Activated T-cell treated with anti-CD3 and anti-CD28 coated beads for 4 hours (primary cell): Measurements from ENCODE around the gene SH3YL1.

ENCODE experiments used
- DNase-seq: peaks from one replicate; pipeline ENCODE4 v3.0.0-alpha.2; 2020

The SH3YL1 gene

GRCh38 chr2:281381-281780, 17.5 kb upstream of the SH3YL1 start:
- no peak for DNase-seq

- no peak for DNase-seq
Measured at GRCh38 chr2:280650-281110, 16.8 kb upstream of the SH3YL1 start.

GRCh38 chr2:279956-280649, 16.3 kb upstream of the SH3YL1 start:
- no peak for DNase-seq

- DNase-seq: no peak
Measured at GRCh38 chr2:279366-279765, 15.5 kb upstream of the SH3YL1 start.

- no peak for DNase-seq
Measured at GRCh38 chr2:278927-279320, 15.1 kb upstream of the SH3YL1 start.

GRCh38 chr2:278312-278926, 14.6 kb upstream of the SH3YL1 start:
- no peak for DNase-seq

GRCh38 chr2:275466-275865, 11.6 kb upstream of the SH3YL1 start:
- DNase-seq: no peak

- no peak for DNase-seq
Measured at GRCh38 chr2:274503-274902, 10.7 kb upstream of the SH3YL1 start.

- DNase-seq: no peak
Measured at GRCh38 chr2:273333-273732, 9.5 kb upstream of the SH3YL1 start.

- no peak for DNase-seq
Measured at GRCh38 chr2:271917-272316, 8.1 kb upstream of the SH3YL1 start.

- DNase-seq: no peak
Measured at GRCh38 chr2:270861-271260, 7.0 kb upstream of the SH3YL1 start.

GRCh38 chr2:269356-270030, 5.7 kb upstream of the SH3YL1 start:
- no peak for DNase-seq

- DNase-seq: no peak
Measured at GRCh38 chr2:268323-268722, 4.5 kb upstream of the SH3YL1 start.

- peak; percentile 92 for DNase-seq
Measured at GRCh38 chr2:264493-265468, 949 bp upstream of the SH3YL1 start, which contains the start of gene ACP1. Gene ACP1 (plus strand): TSS chr2:264947. CDS start chr2:264965, 18 bp downstream.

- DNase-seq: no peak
Measured at GRCh38 chr2:263022-263738, 652 bp downstream of the SH3YL1 start.

GRCh38 chr2:262117-262516, 1.7 kb downstream of the SH3YL1 start:
- DNase-seq: no peak

GRCh38 chr2:260507-261161, 3.2 kb downstream of the SH3YL1 start:
- no peak for DNase-seq

- no peak for DNase-seq
Measured at GRCh38 chr2:259789-260331, 4.0 kb downstream of the SH3YL1 start.

GRCh38 chr2:258933-259332, 4.9 kb downstream of the SH3YL1 start:
- no peak for DNase-seq

- no peak for DNase-seq
Measured at GRCh38 chr2:257842-258241, 6.0 kb downstream of the SH3YL1 start.

GRCh38 chr2:257429-257828, 6.4 kb downstream of the SH3YL1 start:
- no peak for DNase-seq
